Immature natural killer cell (primary cell): ENCODE data around the gene MED27. TPM values are rescaled to one million over a fixed set of nuclear protein-coding genes. Genes with fewer than 3 reads are reported as not detected.

ENCODE experiments used
- DNase-seq, 3 donors: peaks; one replicate each; pipeline ENCODE4 v3.0.0; 2022; ENCODE audit warnings: mixed read lengths in 1 of 3
- H3K27ac Mint-ChIP-seq, 6 donors: one replicate each; pipeline ENCODE4 v1.8.0; 2020; ENCODE audit warnings: mixed read lengths in 6 of 6, mild to moderate bottlenecking in 5 of 6, inconsistent platforms in 4 of 6, moderate library complexity in 3 of 6
- H3K27me3 Mint-ChIP-seq, 3 donors: one replicate each; pipeline ENCODE4 v1.8.0; 2020 to 2021; ENCODE audit warnings: low read depth in 3 of 3, mild to moderate bottlenecking in 3 of 3, mixed read lengths in 3 of 3, moderate library complexity in 3 of 3, inconsistent platforms in 1 of 3
- H3K36me3 Mint-ChIP-seq, 3 donors: one replicate each; pipeline ENCODE4 v1.8.0; 2020; ENCODE audit warnings: mixed read lengths in 3 of 3, inconsistent platforms in 2 of 3, mild to moderate bottlenecking in 2 of 3
- H3K4me1 Mint-ChIP-seq, 2 donors: one replicate each; pipeline ENCODE4 v1.8.0; 2020; ENCODE audit warnings: inconsistent platforms in 2 of 2, mild to moderate bottlenecking in 2 of 2, mixed read lengths in 2 of 2, moderate library complexity in 1 of 2
- H3K4me3 Mint-ChIP-seq, 5 donors: one replicate each; pipeline ENCODE4 v1.8.0; 2020; ENCODE audit warnings: mild to moderate bottlenecking in 5 of 5, mixed read lengths in 5 of 5, inconsistent platforms in 3 of 5, moderate library complexity in 3 of 5
- H3K9me3 Mint-ChIP-seq, 6 donors: one replicate each; pipeline ENCODE4 v1.8.0; 2020; ENCODE audit warnings: mild to moderate bottlenecking in 6 of 6, mixed read lengths in 6 of 6, inconsistent platforms in 4 of 6, moderate library complexity in 3 of 6
- polyA plus RNA-seq, 3 donors: library from polyadenylated mRNA; unstranded; fragments of 300-500 nt; fragmentation: Illumina TruSeq; gene quantifications; one replicate each; pipeline ENCODE4 v1.2.3, GENCODE V29; 2021

The MED27 gene
- polyA plus RNA-seq, 3 donors from 2014 or later: 46.3 to 90.1 (median 53.7) TPM

DNA sequence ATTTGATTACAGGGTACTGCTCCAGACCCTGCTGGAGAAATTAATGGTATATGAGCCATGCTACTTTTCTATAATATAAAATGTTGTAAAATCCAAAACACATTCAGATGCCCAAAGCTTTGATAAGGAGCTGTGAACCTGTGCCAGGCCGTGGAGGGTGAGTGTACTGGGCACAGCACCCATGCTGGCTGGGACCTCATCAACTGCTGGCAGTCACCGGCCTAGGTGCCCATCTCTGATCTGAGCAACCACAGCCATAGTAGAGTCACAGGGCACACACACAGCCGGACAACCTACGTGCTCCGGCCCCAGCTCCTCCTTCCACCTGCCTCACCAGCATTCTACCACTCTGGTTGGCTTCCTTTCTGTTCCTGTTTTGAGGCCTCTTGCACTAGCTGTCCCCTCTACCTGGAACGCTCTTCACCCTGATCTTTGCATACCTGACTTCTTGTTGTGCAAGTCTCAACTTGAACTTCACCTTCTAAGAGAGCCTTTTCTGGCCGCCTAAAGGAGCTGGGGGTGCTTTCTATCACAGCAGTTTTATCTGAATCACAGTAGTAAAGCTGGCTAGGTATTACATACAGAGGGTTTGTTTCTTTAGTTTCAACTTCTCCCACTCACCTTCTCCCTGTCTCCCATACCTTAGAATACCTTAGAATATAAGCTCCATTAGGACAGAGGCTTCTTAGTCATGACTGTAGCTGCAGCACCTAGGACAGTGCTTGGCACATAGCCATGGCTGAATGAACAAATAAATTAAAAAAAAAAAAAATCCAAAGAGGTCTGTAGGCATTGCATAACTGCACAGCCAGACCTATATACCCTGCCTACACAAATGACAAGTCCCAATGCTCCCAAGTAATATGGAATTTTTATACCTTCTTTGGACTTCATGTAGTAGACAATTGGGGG, 51.7 kb downstream of the MED27 start:
- peaks cover 0 to 3% (median 0%) of the 10 kb centered on the region in 3 donors for H3K36me3 Mint-ChIP-seq
- no peaks in the 10 kb centered on the region for H3K9me3 Mint-ChIP-seq
- H3K4me1 Mint-ChIP-seq: peaks cover 35 to 67% of the 10 kb centered on the region in 2 donors
- no peak overlapping the region for H3K27ac Mint-ChIP-seq
- DNase-seq: no peak
- H3K4me3 Mint-ChIP-seq: no peak overlapping the region
- peaks cover 0 to 2% (median 0%) of the 10 kb centered on the region in 3 donors for H3K27me3 Mint-ChIP-seq

DNA sequence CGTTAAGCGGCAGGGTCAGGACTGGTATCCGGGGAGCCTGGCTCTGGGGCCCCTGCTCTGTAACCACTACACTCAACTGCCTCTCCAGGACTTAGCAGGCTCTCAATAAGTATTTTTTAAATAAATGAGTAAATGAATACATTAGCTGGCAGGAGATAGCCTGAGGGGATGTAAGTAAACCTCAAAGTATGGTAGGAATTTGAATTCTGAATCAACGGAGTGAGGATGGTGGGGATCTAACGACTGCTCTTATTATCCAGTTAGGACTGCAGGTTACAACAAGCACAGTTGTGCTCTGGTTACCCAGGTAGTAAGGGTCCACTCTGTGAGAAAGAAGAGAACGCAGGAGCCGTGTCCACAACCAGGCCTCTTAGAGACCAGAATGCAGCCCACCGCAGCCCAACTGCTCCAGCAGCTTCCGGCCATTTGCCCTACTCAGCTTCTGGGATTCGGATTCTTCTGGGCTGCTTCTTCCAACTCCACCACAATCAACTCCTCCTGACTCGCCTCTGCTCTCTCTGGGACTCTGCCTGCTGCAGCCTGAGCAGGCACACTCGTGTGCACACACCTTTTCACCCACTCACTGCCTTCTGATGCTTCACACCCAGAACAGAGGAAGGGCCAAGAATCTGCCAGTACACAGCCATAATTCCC, 52.6 kb downstream of the MED27 start:
- H3K4me1 Mint-ChIP-seq: peaks cover 27 to 63% of the 10 kb centered on the region in 2 donors
- H3K27me3 Mint-ChIP-seq: peaks cover 0 to 2% (median 0%) of the 10 kb centered on the region in 3 donors

DNA sequence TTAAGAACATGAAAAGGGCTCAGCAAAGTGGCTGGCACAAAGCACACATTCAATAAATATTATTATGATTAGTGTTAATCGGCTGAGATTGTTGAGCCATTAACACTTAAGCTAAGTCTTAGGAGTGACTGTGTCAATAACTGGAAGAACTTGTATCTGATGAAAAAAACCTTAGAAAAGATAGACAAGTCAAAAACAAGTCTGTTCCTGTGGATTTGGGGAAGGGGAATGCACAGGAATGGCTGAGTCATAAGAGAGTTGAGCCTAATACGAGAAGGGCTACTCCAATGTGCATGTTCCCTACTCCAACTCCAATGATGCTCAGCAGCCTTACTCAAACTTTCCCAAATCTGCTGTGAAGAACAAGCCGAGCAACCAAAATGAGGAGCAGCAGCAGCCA, 53.9 kb downstream of the MED27 start:
- H3K4me1 Mint-ChIP-seq: peaks cover 17 to 63% of the 10 kb centered on the region in 2 donors
- H3K9me3 Mint-ChIP-seq: no peaks in the 10 kb centered on the region
- H3K36me3 Mint-ChIP-seq: peaks cover 0 to 3% (median 0%) of the 10 kb centered on the region in 3 donors
- DNase-seq: no peak
- no peak overlapping the region for H3K27ac Mint-ChIP-seq
- H3K27me3 Mint-ChIP-seq: peaks cover 0 to 2% (median 0%) of the 10 kb centered on the region in 3 donors
- no peak overlapping the region for H3K4me3 Mint-ChIP-seq

More for the DNA sequence above, 52.6 kb downstream of the MED27 start:
- Mint-ChIP-seq H3K9me3 (no peaks in the 10 kb centered on the region), H3K36me3 (peaks cover 0 to 3% (median 0%) of the 10 kb centered on the region in 3 donors), H3K27ac (no peak overlapping the region), H3K4me3 (no peak overlapping the region)
- DNase-seq: no peak

DNA sequence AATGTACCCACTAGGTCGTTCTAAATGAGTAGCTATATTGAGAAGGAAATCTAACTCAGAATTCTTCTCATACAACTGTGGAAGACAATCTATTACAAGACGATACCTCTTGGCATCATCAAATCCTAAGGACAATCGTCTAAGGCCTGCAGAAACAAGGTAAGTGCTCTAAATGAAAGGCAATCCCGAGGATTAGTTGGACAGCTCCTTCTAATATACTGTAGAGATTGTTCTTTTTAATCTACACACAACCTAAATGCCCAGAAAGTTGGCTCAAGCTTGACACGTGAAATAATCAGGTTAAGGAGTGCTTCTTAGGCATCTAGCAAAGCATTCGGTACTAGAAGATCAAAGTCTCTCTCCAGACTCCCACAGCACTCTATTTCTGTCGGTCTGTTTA, 55.1 kb downstream of the MED27 start:
- H3K27me3 Mint-ChIP-seq: peaks cover 0 to 2% (median 0%) of the 10 kb centered on the region in 3 donors
- H3K4me3 Mint-ChIP-seq: no peak overlapping the region
- H3K27ac Mint-ChIP-seq: no peak overlapping the region
- DNase-seq: no peak
- H3K4me1 Mint-ChIP-seq: peaks cover 13 to 51% of the 10 kb centered on the region in 2 donors
- peaks cover 0 to 3% (median 0%) of the 10 kb centered on the region in 3 donors for H3K36me3 Mint-ChIP-seq
- no peaks in the 10 kb centered on the region for H3K9me3 Mint-ChIP-seq

DNA sequence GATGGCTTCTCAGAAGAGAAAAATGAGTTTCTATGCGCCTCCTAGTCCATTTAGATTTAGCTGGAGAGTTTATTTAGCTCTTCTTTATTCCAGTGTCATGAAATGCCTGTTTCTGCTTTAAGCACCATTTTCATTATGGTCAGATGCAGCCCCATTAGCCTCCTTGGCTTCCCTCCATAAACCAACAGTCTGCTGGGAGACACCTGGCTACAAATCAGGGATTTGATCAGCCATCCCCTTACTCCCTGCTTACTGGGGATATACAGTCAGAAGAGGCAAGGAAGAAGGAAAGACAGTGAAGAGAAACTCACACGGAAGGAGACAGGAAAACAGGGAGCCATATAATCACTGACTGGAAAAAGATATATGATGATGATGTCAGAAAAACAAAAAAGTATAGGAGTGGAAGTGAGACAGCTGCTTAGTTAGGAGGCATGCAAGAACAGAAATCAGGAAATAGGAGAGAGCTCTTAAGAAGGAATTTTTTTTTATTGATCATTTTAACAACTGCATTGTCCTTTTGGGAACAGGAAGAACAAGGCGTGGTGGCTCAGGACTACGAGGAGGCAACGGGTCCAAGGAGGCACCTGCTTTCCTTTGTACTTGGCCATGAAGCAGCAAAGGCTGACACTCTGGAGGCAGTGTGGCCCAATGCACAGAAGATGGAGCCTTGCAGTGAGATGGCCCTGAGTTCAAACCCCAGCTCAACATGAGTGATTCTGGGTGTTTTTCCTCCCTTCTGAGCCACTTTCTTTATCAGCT, 56.1 kb downstream of the MED27 start:
- DNase-seq: no peak
- Mint-ChIP-seq H3K27me3 (peaks cover 0 to 2% (median 0%) of the 10 kb centered on the region in 3 donors), H3K27ac (no peak overlapping the region), H3K9me3 (no peaks in the 10 kb centered on the region), H3K36me3 (peaks cover 0 to 3% (median 0%) of the 10 kb centered on the region in 3 donors), H3K4me3 (no peak overlapping the region), H3K4me1 (peaks cover 10 to 45% of the 10 kb centered on the region in 2 donors)

DNA sequence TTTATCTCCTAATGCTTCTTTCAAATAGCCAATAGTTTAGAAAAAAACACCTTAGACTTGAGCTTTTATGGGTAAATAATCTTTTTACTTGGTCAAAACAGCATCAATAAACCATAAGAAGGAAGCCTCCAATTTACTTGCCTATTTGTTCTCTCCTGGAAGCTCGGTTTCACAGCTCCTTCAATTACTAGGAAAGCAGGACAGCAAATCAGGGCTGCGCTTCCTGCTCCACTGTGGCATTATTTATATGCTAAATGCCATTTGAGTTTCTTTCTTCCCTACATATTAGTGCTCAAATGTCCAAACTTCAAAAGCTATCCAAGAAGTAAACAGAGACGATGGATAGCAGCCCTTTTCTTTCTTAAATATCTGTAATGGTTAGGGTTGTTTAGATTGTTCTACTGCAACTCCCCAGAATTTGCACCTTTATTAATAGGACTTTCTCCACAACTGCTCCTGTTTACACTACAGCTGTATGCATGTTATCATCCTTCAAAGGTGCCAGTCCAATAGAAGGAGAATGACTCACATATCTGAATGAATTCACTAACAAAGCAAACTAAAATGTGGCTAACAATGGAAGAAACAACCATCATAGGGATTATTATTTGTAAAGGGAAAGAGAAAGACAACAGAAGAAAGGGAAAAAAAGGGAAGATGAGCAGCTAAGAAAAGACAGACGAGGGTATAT, 58.7 kb downstream of the MED27 start:
- DNase-seq: no peak
- H3K9me3 Mint-ChIP-seq: no peaks in the 10 kb centered on the region
- H3K4me3 Mint-ChIP-seq: no peak overlapping the region
- H3K27ac Mint-ChIP-seq: peak overlapping the region in 1 of 6 donors; percentile 12
- peaks cover 9 to 45% of the 10 kb centered on the region in 2 donors for H3K4me1 Mint-ChIP-seq
- H3K36me3 Mint-ChIP-seq: peaks cover 0 to 2% (median 0%) of the 10 kb centered on the region in 3 donors
- H3K27me3 Mint-ChIP-seq: no peaks in the 10 kb centered on the region

DNA sequence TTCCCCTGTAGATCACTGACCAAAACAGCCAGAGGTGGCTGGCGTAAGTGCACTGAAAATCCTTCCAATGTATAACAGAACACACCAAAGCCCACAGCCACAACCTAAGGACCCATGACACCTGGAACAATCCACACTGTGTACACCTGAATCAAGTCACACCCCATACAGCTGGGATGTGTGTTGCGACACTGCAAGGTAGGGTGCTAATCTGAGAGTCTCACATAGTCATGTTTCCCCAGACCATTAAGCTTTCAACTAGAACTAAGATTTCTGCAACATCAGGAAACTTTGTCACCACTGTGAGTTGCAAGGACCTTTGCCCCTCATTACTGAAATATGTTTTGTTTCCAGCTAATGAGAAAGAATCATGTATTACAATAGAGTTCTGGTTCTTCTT, 59.4 kb downstream of the MED27 start:
- Mint-ChIP-seq H3K4me1 (peaks cover 9 to 45% of the 10 kb centered on the region in 2 donors), H3K27ac (no peak overlapping the region), H3K36me3 (no peaks in the 10 kb centered on the region), H3K4me3 (no peak overlapping the region), H3K27me3 (no peaks in the 10 kb centered on the region), H3K9me3 (no peaks in the 10 kb centered on the region)
- DNase-seq: no peak

DNA sequence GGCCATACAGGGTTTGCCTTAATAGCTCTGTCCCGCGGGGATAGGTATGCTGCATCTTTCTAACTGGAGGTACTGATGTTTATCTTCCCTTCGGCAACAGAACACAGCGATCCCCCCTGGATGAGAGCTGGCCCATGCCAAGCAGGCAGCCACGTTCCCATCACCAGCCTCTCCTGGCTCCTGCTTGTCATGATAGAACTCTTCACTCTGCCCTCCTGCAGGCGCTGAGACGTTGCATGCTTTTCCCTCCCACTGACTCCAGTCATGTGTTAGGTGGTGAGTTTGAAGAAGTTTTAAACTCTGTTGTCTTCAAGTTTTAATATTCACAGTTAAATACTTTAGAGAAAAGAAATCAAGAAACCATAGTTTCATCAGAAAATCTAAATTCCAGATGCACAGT, 60.0 kb downstream of the MED27 start:
- Mint-ChIP-seq H3K9me3 (no peaks in the 10 kb centered on the region), H3K4me1 (peaks cover 9 to 43% of the 10 kb centered on the region in 2 donors), H3K27me3 (no peaks in the 10 kb centered on the region), H3K27ac (no peak overlapping the region), H3K4me3 (no peak overlapping the region), H3K36me3 (no peaks in the 10 kb centered on the region)
- no peak for DNase-seq

DNA sequence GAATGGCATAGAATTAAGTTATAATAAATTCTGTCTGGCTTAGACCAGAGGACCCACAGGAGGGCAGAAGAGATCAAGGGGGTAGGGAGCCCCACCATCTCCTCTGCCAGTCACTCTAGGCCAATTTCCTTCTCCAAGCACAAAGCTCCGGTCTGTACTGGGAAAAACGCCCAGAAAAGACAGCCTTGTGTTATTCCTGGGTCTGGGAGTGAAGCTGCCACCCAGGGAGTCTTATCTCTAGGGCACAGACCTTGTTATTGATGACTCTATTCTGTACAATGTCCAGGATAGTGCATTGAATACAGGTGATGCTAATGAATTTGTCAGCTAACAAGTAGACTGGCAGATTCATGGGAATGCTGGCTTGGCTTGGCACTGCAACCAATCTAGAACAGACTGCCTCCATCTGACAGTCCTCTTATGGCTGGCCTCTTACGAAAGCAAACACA, 60.7 kb downstream of the MED27 start:
- no peak overlapping the region for H3K4me3 Mint-ChIP-seq
- H3K9me3 Mint-ChIP-seq: no peaks in the 10 kb centered on the region
- H3K27me3 Mint-ChIP-seq: peaks cover 0 to 2% (median 0%) of the 10 kb centered on the region in 3 donors
- H3K4me1 Mint-ChIP-seq: peaks cover 9 to 38% of the 10 kb centered on the region in 2 donors
- no peak overlapping the region for H3K27ac Mint-ChIP-seq
- H3K36me3 Mint-ChIP-seq: no peaks in the 10 kb centered on the region
- DNase-seq: no peak

DNA sequence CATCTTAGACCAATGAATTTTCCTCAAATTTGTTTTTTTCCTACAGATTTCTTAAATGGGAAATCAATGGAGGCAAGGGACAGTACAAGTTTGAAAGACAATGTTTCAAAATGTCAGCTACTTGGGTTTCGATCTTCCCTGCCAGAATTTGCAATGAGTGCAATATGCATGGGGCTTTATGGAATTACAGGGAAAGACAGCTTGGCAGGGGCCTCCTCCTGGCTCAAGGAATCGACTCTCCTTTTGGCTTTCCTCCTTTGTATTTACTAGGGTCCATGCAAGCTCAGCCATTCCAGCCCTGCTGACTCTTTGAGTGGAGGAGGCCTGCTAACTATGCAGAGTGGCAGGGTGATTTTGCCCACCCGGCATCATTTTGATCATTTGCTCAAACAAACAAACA, 63.2 kb downstream of the MED27 start:
- no peak for DNase-seq
- peaks cover 6 to 10% (median 9%) of the 10 kb centered on the region in 3 donors for H3K36me3 Mint-ChIP-seq
- no peak overlapping the region for H3K4me3 Mint-ChIP-seq
- H3K27me3 Mint-ChIP-seq: peaks cover 0 to 2% (median 0%) of the 10 kb centered on the region in 3 donors
- H3K27ac Mint-ChIP-seq: no peak overlapping the region
- peaks cover 3 to 19% of the 10 kb centered on the region in 2 donors for H3K4me1 Mint-ChIP-seq
- no peaks in the 10 kb centered on the region for H3K9me3 Mint-ChIP-seq

DNA sequence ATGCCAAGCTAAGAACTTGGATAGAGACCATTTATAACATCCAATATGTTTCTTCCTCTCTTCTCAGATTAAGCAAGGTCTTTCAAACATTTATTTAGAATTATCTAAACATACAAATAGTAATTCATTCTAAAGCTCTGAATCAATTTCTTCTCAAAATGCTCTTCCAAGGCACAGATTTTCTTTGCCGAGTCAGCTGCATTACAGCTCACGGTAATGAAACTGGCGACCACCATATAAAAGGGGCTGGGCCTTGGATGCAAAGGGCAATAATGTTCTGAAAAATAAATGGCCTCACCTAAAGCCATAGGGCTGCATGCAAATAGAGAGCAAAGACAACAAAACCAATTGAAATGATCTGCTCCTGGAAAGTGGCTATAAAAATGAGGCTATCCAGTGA, 63.8 kb downstream of the MED27 start:
- Mint-ChIP-seq H3K27ac (no peak overlapping the region), H3K4me3 (no peak overlapping the region), H3K36me3 (peaks cover 6 to 10% (median 9%) of the 10 kb centered on the region in 3 donors), H3K4me1 (peaks cover 3 to 13% of the 10 kb centered on the region in 2 donors), H3K27me3 (peaks cover 0 to 2% (median 0%) of the 10 kb centered on the region in 3 donors), H3K9me3 (no peaks in the 10 kb centered on the region)
- DNase-seq: no peak

DNA sequence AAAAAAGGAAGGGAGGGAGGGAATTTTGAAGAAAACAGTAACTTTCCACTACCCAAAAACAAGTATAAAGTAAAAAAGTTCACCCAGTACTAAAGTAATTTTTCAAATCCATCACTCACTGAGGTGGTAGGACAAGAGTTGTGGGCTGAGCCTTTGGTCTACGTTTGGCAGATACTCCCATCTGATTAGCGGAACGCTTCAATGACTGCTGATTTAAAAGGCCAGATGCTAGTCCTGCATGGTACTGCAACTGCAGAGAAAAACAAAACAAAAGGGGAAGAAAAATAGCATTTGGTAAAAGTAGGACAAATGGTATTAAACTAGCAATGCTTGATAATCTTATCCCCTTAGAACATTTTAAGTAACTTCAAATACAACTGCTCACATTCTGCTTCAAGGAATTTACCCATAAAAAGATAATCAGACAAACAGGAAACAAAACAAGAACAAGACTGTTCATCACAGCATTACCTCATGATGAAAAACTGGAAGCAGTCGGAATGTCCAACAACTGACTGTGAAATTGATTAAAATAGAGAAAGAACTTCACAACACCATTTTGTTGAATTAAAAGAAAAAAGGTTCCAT, 65.4 kb downstream of the MED27 start:
- Mint-ChIP-seq H3K4me3 (no peak overlapping the region), H3K27ac (no peak overlapping the region), H3K9me3 (no peaks in the 10 kb centered on the region), H3K4me1 (peaks cover 0 to 12% of the 10 kb centered on the region in 2 donors), H3K27me3 (peaks cover 0 to 3% (median 0%) of the 10 kb centered on the region in 3 donors), H3K36me3 (peaks cover 6 to 10% (median 9%) of the 10 kb centered on the region in 3 donors)
- DNase-seq: no peak
